ENCODE data around the gene MAEA. TPM values are rescaled to one million over a fixed set of nuclear protein-coding genes. Genes with fewer than 3 reads are reported as not detected.

The MAEA gene
- total and polyA plus RNA-seq, 9 donors = 23.8 to 71.3 (median 56.7) TPM

GRCh38 chr4:1384675-1385372 is 95.1 kb downstream of the MAEA start:
- intact Hi-C loops (cut with DNase I) = no loop called here
- Histone ChIP-seq H3K36me3 (no peaks in the 10 kb centered on the region), H3K4me3 (no peak overlapping the region), H3K9me3 (no peaks in the 10 kb centered on the region), H3K27me3 (no peaks in the 10 kb centered on the region), H3K27ac (no peak overlapping the region), H3K4me1 (ENCODE audit: insufficient read depth) (no peaks in the 10 kb centered on the region)
- WGBS, 3 donors = 89 to 92% (median 90%) methylated on average over 11 to 16 of the region's 16 CpGs
- TF ChIP-seq POLR2A (IDR thresholded peaks at IDR 0.05) = no peak
- peak in 1 of 5 donors; percentile 31 for DNase-seq

DNA sequence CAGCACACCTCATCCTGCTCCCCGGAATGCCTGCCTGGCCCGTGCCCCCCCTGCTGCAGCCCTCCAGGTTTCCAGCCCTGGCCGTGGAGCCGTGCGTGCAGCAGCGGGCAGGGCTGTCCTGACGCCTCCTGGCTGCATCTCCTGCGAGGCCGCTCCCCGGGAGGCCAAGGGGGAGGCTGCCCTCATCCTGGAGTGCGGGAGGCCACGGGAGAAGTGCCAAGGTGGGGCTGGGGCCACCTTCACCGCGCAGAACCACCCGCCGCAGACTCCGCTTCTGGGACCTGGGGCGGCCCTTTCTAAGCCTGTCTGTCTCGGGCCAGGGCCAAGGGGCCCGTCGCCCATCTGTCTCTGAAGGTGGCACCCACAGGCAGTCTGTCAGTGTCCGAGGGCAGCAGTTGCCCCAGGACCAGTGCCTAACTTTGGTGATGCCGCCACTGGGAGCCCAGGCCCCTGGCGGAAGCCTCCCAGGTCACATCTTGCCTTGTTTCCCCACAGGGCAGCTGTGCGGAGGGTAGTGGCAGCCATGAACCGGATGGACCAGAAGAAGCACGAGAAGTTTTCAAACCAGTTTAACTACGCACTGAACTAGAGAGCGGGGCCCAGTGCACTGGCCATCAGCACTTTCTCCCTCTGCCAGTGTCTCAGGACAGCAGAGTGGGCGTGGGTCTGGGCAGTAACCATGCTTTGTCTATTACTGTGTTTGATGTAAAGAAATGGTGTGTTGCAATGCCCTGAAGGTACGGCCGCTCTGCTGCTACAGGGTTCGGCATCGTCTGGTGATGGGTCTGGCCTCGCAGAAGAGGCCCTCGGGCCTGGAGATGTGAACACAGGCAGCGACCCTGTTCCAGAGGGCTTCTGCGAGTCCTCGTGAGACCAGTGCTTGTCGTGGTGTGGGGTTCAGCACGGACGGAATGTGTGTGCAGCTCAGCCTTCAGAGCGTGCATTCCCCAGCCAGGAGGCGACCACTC is 96.0 kb downstream of the MAEA start:
- no peak overlapping the region for H3K27ac ChIP-seq
- H3K27me3 ChIP-seq = no peaks in the 10 kb centered on the region
- 93 to 97% (median 94%) methylated on average over 43 to 44 of the region's 44 CpGs for WGBS, 3 donors
- no peaks in the 10 kb centered on the region for H3K36me3 ChIP-seq
- H3K9me3 ChIP-seq = no peaks in the 10 kb centered on the region
- no peaks in the 10 kb centered on the region for H3K4me1 ChIP-seq (ENCODE audit: insufficient read depth)
- H3K4me3 ChIP-seq = no peak overlapping the region
- peak in 1 of 5 donors; percentile 29 for DNase-seq
- TF ChIP-seq, protein P1, sequence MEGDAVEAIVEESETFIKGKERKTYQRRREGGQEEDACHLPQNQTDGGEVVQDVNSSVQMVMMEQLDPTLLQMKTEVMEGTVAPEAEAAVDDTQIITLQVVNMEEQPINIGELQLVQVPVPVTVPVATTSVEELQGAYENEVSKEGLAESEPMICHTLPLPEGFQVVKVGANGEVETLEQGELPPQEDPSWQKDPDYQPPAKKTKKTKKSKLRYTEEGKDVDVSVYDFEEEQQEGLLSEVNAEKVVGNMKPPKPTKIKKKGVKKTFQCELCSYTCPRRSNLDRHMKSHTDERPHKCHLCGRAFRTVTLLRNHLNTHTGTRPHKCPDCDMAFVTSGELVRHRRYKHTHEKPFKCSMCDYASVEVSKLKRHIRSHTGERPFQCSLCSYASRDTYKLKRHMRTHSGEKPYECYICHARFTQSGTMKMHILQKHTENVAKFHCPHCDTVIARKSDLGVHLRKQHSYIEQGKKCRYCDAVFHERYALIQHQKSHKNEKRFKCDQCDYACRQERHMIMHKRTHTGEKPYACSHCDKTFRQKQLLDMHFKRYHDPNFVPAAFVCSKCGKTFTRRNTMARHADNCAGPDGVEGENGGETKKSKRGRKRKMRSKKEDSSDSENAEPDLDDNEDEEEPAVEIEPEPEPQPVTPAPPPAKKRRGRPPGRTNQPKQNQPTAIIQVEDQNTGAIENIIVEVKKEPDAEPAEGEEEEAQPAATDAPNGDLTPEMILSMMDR (IDR thresholded peaks at IDR 0.05) = no peak
- TF ChIP-seq EP300 (IDR thresholded peaks at IDR 0.05) (no peak), POLR2A (IDR thresholded peaks at IDR 0.05) (no peak)
- intact Hi-C loops (cut with DNase I) = no loop called here

Other genes with a start within 250 kb of the MAEA start
- 10 to 100 TPM in 6 of 7 donors, 1 to 10 TPM in 1; 6.2 to 31.0 (median 20.3) TPM for gene RNF212, start 176.3 kb upstream of the MAEA start, total RNA-seq
- 10 to 100 TPM in 1 of 2 donors, 1 to 10 TPM in 1; 6.8 to 11.5 TPM for gene RNF212, start 176.3 kb upstream of the MAEA start, polyA plus RNA-seq
- 100 to 1,000 TPM in 1 of 7 donors, 10 to 100 TPM in 6; 12.2 to 104 (median 55.3) TPM for gene SPON2, start 117.3 kb upstream of the MAEA start, total RNA-seq
- 10 to 100 TPM in 1 of 2 donors, 1 to 10 TPM in 1; 8.0 to 46.2 TPM for gene SPON2, start 117.3 kb upstream of the MAEA start, polyA plus RNA-seq
- 100 to 1,000 TPM in 6 of 7 donors, 10 to 100 TPM in 1; 89.5 to 231 (median 154) TPM for gene CTBP1, start 40.8 kb upstream of the MAEA start, total RNA-seq
- 100 to 1,000 TPM in 1 of 2 donors, 10 to 100 TPM in 1; 45.7 to 124 TPM for gene CTBP1, start 40.8 kb upstream of the MAEA start, polyA plus RNA-seq
- 10 to 100 TPM; 12.1 to 24.7 (median 19.1) TPM for gene UVSSA, start 57.3 kb downstream of the MAEA start, total RNA-seq
- 1 to 10 TPM; 3.8 to 6.6 TPM for gene UVSSA, start 57.3 kb downstream of the MAEA start, polyA plus RNA-seq
- not detected for gene NKX1-1, start 116.6 kb downstream of the MAEA start, total RNA-seq
- not detected for gene NKX1-1, start 116.6 kb downstream of the MAEA start, polyA plus RNA-seq

Data from ovary (tissue), 9 donors.